Measurements from ENCODE around the gene GLT1D1.

GLT1D1 gene

GRCh38 chr12:128961308-128961902 lies 108.1 kb downstream of the GLT1D1 start:
- TF ChIP-seq CTCF (IDR thresholded peaks at IDR 0.05) (no peak), ZFX (IDR thresholded peaks at IDR 0.05; ENCODE audit: borderline replicate concordance) (no peak)

GRCh38 chr12:128961957-128962356 lies 108.7 kb downstream of the GLT1D1 start:
- no peak overlapping the region for H3K27ac ChIP-seq
- no peak for TF ChIP-seq ZFX (IDR thresholded peaks at IDR 0.05; ENCODE audit: borderline replicate concordance)
- no peak for TF ChIP-seq CTCF (IDR thresholded peaks at IDR 0.05)

More at GRCh38 chr12:128961308-128961902, 108.1 kb downstream of the GLT1D1 start:
- no peak overlapping the region for H3K27ac ChIP-seq

- TF ChIP-seq CTCF (IDR thresholded peaks at IDR 0.05): no peak
- TF ChIP-seq ZFX (IDR thresholded peaks at IDR 0.05; ENCODE audit: borderline replicate concordance): no peak
- no peak overlapping the region for H3K27ac ChIP-seq
These were observed 113.0 kb downstream of the GLT1D1 start for GRCh38 chr12:128966203-128966810.

- no peak for TF ChIP-seq ZFX (IDR thresholded peaks at IDR 0.05; ENCODE audit: borderline replicate concordance)
- TF ChIP-seq CTCF (IDR thresholded peaks at IDR 0.05): no peak
- H3K27ac ChIP-seq: no peak overlapping the region
These were observed 115.4 kb downstream of the GLT1D1 start for GRCh38 chr12:128968668-128969067.

- no peak overlapping the region for H3K27ac ChIP-seq
- no peak for TF ChIP-seq ZFX (IDR thresholded peaks at IDR 0.05; ENCODE audit: borderline replicate concordance)
- TF ChIP-seq CTCF (IDR thresholded peaks at IDR 0.05): peak; percentile 39
These were observed 116.3 kb downstream of the GLT1D1 start for GRCh38 chr12:128969480-128970055.

GRCh38 chr12:128970110-128970509 lies 116.8 kb downstream of the GLT1D1 start:
- no peak overlapping the region for H3K27ac ChIP-seq
- TF ChIP-seq ZFX (IDR thresholded peaks at IDR 0.05; ENCODE audit: borderline replicate concordance): no peak
- no peak for TF ChIP-seq CTCF (IDR thresholded peaks at IDR 0.05)

- no peak overlapping the region for H3K27ac ChIP-seq
These were observed 117.7 kb downstream of the GLT1D1 start for GRCh38 chr12:128970941-128971340.

More at GRCh38 chr12:128970941-128971340, 117.7 kb downstream of the GLT1D1 start:
- TF ChIP-seq CTCF (IDR thresholded peaks at IDR 0.05): no peak
- no peak for TF ChIP-seq ZFX (IDR thresholded peaks at IDR 0.05; ENCODE audit: borderline replicate concordance)
